GM18870 (cell line): ENCODE results near the gene CORO1C.
"Not testable (repeated sequence)": the region's sequence is repeated elsewhere in the genome, so short reads cannot be mapped to it uniquely, and the experiment has no call there.

Source experiments
- ATAC-seq: cut with Tn5 transposase; IDR thresholded peaks from one replicate; pipeline ENCODE4 v1.9.1; 2021; ENCODE audit warnings: moderate library complexity; ENCODE audit not compliant: unreplicated experiment

The CORO1C gene

DNA sequence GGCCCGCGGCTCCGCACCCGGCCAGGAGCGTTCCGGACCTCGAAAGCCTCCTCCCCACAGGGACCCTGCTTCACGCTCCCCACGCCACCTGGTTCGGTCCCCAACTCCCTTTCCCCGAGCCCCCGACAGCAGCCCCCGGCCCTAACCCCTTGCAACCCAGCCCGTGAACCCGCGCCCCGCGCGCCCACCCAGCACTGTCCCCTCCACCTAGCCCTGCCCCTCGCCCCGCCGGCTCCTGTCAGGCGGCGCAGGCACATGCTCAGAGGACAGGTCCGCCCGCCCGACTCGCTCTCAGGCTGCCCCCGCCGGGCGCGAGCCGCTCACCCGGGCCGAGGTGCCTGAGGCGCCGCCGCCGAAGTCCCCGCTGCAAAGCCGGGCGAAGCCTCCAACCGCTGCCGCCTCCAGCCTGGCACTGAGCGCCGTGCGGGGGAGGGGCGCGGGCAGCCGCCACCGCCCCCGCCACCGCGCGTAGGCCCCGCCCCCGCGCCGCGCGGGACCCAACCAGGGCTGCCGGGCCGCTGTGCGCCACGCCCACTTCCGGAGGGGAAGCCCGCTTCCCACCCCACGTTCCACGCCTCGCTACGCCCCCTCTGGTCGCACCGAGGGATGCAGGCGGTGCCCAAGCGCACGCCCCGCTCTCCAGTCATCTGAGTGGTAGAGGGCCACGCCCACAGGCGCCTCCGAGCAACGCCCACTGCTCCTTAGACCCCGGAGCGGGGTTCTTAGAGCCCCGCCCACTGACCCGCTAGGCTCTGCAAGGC lies at the start of gene CORO1C:
Gene CORO1C (minus strand): TSS at position 414 of the 761 bp plus-strand sequence. CDS start 30,200 bp downstream, outside the sequence.
- peak; percentile 66 for ATAC-seq

DNA sequence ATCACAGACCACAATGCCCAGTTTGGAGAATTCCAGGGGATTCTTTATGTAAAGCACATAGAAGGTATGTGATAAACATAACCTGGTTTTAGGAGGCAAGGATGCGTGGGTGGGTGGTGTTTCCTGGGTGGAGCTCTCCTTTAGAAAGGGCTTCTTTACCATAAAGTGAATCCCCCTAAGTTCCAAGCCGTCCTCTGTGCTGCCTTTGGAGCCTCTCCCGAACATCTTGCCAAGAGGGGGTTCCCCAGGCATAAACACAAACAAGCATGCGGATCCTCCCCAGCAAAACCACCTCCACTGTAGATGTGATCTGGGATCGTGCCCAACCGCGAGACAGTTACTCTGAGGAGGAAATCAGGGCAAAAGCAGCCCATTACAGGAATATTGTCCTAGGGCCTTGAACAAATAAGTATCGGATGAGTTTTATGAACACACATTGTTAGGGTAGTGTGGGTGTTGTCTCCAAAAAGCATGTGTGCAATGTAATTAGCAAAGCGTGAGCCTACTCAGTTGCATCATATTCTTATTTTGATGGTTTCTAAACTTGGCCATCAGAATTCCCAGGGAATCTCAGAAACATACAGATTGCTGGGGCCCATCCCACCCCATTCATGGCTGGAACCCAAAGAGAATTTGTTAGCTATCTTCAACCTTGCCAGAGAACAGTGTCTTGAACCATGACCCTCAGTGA lies 48.8 kb upstream of the CORO1C start:
- ATAC-seq, result no peak

DNA sequence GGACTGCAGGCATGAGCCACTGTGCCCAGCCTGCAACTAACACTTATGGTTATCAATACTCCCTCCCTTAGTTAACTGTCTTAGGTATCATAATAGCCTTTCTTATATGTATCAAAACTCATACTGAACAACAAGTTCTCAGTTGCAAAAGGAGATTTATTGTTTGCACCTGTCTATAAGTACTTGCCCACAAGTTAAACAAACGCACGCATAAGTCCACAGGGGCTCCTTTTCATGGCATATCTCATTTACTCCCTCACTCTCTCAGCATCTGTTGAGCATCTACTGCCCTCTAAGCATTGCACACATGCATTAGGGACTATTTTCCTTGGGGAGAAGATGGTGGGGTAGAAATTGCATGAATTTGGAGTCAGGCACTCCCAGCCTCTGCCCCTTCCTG lies 46.7 kb upstream of the CORO1C start:
- ATAC-seq, result no peak

DNA sequence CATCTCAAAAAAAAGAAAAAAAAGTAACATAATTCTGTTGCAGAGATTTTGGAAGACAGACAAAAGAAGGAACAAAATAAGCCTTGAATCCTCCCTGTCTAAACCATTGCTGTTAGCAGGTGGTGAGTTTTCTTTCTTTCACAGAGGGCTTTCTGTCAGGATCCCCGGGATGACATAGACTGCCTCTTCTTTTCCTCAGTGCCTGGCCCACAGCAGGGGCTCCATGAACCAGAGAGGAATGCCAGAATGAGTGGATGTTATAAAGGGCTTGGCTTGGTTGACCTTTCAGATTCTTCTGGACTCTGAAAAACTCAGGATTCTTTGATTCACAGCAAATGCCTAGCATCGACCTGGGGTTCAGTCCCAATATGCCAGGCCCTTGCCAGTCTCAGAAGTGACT lies 45.8 kb upstream of the CORO1C start:
- ATAC-seq, result no peak

DNA sequence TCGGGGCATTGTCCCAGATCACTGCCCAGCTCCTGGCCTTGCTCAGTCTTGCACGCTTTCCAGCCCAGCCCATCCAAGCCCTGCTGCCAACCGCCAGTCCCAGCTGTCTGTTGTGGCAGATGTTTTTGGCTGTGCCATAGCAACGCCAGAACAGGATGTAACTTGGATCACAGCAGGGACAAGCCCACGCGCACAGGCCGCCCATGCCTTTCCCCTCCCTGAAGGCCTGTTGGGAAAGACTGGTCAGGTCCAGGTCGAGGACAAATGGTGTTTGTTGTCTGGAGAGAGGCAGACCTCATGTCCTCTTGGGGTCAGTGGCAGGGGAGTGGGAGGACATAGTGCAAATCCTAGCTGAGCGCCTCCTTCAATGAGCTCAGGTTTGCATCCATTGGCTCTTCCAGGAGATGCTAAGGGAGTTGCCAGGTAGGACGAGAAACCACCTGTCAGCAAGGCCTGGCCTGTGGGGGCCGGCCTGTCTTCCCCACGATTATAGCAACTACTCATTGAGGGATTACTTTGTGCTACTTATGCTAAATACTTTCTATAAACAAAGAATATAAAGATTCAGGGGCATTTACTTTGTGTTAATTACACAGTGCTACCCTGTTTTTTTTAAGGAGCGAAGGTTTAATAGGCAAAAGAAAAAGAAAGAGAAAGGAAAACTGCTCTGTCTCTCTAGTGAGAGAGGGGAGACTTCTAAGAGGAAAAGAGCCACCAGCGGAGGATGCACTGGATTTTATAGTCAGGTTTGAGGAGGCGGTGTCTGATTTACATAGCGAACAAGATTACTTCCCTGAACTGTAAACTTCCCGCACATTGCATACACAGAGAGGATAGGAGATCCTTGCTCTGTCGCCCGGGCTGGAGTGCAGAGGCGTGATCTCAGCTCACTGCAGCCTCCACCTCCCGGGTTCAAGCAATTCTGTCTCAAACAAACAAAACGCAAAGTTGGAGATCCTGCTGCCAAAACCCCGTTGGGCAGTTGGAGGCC lies 42.8 kb upstream of the CORO1C start:
- no peak for ATAC-seq

DNA sequence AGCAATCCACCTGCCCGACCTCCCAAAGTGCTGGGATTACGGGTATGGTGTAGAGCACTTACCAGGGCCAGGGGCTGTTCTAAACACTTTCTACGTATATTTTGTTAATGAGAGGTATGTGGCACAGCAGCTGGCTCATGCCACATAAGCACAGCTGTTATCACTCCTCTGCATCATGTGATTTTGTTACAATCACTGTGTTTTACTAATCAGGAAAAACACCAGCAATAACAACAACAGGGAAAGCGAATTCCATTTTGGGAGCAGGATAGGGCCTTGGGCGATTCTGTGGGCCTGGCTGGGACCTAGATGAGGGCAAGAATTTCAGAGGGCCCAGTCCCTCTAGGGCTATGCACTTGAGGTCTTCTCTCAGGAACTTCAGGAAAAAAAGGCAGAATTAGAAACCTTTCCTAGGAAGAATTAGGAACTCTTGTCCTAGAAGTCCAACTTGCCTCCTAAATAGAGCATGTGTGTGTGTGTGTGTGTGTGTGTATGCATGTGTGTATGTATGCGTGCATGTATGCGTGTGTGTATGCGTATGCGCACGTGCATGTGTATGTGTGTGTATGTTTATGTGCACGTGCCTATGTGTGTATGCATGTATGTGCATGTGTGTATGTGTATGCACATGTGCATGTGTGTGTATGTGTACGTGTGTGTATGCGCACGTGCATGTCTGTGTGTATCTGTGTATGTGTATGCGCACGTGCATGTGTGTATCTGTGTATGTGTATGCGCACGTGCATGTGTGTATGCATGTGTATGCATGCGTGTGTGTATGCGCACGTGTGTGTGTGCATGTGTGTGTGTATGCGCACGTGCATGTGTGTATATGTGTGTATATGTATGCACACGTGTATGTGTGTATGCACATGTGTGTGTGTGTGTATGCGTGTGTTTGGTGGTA lies 41.8 kb upstream of the CORO1C start:
- ATAC-seq, result no peak

DNA sequence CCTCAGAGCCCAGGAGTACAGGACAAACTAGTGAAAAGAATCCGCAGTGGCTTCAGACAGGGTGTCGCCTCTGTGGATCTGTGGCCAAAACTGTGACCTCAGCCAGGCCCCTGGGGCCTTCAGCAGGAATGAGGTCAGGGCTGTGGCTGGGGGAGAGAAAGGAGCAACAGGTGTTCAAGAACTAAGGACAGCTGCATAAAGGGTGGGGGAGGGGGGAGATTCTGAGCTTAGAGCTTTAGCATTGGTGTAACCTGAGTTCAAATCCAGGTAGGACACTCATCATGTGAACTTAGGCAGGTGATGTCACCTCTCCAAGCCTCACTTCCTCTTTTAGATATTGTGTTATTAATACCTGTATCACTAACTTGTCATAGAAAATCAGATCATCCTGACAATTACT lies 40.9 kb upstream of the CORO1C start:
- ATAC-seq, result no peak

DNA sequence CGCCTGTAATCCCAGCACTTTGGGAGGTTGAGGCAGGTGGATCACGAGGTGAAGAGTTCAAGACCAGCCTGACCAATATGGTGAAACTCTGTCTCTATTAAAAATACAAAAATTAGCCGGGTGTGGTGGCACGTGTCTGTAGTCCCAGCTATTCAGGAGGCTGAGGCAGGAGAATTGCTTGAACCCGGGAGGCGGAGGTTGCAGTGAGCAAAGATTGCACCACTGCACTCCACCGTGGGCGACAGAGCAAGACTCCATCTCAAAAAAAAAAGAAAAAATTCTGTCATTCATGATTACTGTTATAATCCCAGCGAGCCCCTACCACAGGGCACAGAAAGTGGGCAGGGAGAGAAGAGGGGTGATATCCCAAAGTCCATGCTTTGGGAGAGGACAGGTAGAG lies 40.5 kb upstream of the CORO1C start:
- ATAC-seq, result not testable (repeated sequence)

DNA sequence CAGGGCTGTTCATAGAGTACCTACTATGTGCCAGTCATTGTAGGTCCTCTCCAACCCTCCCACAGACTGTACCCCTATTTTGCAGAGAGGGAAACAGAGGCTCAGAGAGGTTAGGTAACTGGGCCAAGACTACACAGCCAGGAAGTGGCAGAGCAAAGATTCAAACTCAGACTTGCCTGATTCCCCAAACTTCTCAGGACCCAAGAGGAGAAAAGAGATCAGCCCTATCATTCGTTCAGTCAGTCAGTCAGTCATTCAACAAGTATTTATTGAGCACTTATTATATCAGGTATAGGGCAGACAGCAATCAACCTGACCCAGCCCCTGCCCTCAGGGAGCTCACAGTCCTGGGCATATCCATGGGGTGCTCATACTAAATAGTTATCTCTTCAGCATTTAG lies 39.6 kb upstream of the CORO1C start:
- no peak for ATAC-seq

DNA sequence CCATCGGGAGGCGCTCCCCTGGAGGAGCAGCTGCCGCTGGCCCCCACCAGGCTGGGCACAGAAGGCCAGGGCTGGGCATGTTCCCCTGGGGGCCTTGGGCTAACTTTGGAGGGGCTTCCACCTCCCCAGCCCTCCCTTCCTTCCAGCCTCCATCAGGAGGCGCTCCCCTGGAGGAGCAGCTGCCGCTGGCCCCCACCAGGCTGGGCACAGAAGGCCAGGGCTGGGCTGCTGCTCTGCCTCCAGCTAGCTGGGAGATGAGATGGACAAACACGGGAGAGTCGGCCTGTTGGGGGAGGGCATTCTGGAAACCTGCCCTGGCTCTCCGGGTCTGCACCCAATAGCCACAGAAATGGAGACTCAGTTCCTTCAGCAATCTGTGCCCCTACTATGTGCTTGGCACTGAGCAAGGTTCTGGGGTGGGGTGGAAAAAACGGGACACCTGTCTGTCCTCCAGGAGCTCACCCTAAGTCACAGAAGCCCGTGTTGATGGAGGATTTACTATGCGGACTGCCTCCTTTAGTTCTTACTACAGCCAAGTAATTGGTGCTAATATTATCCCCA lies 39.0 kb upstream of the CORO1C start:
- no peak for ATAC-seq

DNA sequence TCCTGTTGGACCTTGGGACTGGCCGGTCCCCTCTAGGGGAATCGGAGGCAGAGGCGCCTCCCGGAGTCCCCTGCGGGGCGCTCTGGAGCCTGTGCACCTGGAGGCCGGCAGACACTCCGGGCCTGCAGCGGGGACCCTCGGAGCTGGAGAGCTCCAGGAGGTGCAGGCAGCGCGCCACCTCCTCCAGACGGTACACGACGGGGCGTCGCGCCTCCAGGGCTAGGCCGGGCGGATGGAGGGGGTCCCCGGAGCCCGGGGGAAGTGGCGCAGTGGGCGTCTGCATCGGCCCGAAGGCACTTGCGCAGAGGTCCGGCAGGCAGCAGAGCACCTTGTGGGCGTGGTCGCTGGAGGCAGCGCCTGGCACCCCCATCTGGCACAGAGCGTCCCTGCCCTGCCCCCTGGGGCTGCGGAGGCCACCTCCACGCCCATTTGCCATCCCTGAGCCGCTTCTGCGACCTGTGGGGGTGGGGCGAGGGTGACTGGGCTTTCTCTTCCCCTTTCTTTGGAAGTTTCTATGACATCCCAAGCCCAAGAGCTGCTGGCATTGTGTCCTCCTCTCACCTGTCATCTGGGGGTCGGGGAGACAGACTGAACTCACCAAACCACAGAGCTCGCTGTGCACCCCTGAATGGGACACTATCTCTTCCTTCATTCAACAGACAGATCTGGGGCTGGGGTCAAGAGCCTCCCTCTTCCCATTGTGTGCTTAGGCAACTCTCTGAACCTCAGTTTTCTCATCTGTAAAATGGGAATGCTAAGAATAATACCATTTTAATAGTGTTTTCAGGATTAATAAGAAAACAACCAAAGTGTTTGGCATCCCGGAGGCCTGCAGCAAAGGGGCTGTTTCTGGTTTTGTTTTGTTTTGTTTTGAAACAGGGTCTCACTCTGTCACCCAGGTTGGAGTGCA lies 37.5 kb upstream of the CORO1C start:
- no peak for ATAC-seq

DNA sequence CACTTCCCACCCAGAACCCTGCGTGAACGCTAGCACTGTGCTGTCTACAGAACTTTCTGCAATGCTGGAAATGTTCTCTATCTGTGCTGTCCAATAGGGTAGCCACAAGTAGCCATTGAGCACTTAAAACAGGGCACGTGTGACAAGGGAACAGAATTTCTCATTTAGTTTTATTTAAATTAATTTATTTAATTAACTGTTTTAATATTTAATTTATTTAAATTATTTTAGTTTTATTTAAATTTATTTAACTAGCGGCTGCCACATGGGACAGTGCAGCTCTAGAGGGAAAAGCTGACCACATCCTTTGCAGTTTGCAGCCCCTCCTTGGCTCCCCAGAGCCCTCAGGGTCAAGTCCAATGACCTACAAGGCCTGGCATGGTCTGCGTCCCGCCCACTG lies 35.0 kb upstream of the CORO1C start:
- no peak for ATAC-seq

DNA sequence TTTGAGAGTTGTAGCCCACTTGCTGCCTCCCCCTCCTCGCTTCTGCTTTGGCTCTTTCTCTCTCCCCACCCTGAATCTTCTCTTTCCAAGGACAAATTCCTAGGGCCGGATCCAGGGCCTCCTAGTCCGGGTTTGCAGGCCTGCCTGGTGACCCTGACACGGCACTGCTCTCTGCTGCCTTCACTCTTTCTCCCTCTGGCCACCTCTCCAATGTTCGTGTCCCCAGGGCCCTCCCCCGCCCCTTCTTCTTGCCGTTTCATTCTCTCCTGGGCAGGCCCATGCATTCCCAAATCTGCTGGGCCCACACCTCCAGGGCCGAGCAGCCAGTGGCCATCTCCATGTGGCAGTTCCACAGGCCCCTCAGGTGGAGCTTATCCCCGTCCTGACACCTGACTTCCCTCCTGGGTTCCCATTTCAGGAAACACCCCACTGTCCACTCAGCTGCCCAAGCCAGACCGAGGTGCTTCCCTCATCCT lies 34.0 kb upstream of the CORO1C start:
- no peak for ATAC-seq

DNA sequence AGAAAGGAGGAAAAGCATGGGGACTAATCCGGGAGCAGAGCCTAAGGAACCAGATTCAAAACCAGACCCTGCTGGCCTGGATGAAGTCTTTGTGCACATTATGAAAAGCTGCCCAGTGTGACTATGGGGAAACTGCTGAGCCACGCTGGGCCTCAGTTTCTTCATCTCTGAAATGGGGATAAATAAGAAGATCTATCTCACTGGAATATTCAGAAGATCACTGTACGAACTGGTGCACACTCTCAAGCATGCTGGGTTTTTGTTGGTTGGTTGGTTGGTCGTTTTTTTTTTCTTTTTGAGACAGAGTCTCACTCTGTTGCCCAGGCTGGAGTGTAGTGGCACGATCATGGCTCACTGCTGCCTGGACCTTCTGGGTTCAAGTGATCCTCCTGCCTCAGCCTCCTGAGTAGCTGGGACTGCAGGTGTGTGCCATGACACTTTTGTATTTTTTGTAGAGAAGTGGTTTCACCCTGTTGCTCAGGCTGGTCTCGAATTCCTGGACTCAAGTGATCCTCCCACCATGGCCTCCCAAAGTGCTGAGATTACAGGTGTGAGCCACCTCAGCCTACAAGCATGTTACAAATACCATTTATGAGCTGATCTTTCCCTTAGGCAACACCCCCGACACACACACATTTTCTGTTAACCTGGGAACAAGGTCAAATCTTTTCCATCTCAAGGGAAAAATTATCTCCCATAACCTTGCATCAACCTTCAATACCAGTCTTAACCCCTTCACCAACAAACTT lies 33.4 kb upstream of the CORO1C start:
- no peak for ATAC-seq

DNA sequence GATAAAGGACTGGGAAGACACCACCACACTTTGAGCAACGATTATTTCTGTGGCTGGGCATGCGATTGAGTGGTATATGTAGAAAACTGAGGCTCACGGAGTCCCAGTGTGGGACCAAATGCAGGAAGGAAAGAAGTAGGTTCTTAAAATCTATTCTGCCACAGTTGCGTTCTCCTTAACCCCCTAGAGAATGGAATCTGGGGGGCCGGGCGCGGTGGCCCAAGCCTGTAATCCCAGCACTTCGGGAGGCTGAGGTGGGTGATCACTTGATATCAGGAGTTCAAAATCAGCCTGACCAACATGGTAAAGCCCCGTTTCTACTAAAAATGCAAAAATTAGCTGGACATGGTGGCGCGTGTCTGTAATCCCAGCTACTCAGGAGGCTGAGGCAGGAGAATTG lies 29.9 kb upstream of the CORO1C start:
- ATAC-seq, result no peak

DNA sequence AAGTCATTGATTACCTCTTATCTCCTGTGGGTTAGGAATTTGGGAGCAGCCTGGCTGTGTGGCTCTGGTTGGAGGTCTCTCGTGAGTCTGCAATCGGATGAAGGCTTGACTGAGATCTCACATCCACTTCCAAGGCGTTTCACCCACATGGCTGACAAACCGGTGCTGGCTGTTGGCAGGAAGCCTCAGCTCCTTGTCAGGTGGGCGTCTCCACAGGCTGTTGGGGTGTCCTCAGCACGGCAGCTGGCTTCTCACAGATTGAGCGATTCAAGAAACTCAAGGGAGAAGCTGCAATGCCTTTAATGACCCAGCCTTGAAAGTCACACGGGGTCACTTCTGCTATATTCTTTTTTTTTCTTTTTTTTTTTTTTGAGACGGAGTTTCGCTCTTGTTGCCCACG lies 28.6 kb upstream of the CORO1C start:
- ATAC-seq, result no peak

DNA sequence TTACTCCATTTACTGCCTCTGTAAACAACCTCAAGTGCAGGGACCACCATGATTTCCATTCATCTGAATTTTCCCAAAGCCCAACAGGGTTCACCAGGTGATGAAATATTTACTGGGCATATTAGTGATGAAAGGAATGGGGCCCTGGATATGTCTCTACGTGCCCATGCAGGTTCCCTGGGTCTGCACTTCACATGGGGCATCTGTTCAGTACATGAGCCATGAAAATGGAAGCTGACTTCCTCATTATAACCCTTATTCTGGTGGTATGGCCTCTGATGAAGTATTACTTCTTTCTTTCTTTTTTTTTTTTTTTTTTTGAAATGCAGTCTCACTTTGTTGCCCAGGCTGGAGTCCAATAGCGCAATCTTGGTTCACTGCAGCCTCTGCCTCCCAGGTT lies 26.5 kb upstream of the CORO1C start:
- ATAC-seq, result no peak

DNA sequence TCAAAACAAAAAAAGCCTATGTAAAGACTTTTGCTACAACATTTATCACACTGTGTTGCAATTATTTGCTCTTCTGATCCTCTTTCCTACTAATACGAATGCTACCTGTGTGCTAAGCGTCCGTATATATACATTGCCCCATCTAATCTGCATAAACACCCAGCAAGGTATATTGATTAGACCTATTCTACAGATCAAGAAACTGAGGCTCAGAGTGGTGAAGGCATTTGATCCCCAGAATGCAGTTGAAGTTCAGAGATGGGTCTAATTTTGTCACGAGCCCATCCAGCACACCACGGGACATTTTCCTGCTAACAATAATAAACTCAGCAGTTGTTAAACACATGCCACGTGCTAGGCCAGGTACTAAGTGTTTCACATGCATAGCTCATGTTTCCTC lies 25.1 kb upstream of the CORO1C start:
- ATAC-seq, result no peak
